Spleen (tissue), 11 donors: ENCODE measurements around the gene KRT7. TPM values are rescaled to one million over a fixed set of nuclear protein-coding genes. Genes with fewer than 3 reads are reported as not detected.

ENCODE experiments used
- DNase-seq: peaks from one replicate; pipeline ENCODE4 v3.0.0-alpha.2; 2020
- H3K27ac ChIP-seq, 8 donors: fragments of 200-600 bp; sonication (generic) in 7 of 8; 1 replicate in 4 of 8; 2 replicates in 4 of 8; pipeline versions ENCODE4 v1.5.0 to v1.8.0; 2016 to 2021; ENCODE audit warnings: inconsistent platforms in 4 of 8, mild to moderate bottlenecking in 4 of 8, moderate library complexity in 1 of 8
- H3K27me3 ChIP-seq, 7 donors: fragments of 200-600 bp; sonication (generic) in 6 of 7; replicated peaks in 1 of 7; 1 replicate in 4 of 7; 2 replicates in 3 of 7; pipeline versions ENCODE4 v1.5.0 to v1.8.0; 2016 to 2021; ENCODE audit warnings: inconsistent platforms in 3 of 7, mild to moderate bottlenecking in 1 of 7
- H3K36me3 ChIP-seq, 6 donors: fragments of 200-600 bp; sonication (generic) in 5 of 6; 1 replicate in 4 of 6; 2 replicates in 2 of 6; pipeline versions ENCODE4 v1.5.0 to v1.8.0; 2016 to 2021; ENCODE audit warnings: inconsistent platforms in 2 of 6
- H3K4me1 ChIP-seq, 6 donors: fragments of 200-600 bp; sonication (generic) in 5 of 6; 1 replicate in 3 of 6; 2 replicates in 3 of 6; pipeline versions ENCODE4 v1.5.0 to v1.8.0; 2016 to 2021; ENCODE audit warnings: inconsistent platforms in 3 of 6
- H3K4me3 ChIP-seq, 8 donors: fragments of 200-600 bp; sonication (generic) in 7 of 8; 1 replicate in 4 of 8; 2 replicates in 4 of 8; pipeline versions ENCODE4 v1.5.0 to v1.8.0; 2016 to 2021; ENCODE audit warnings: inconsistent platforms in 4 of 8, mild to moderate bottlenecking in 4 of 8, moderate library complexity in 2 of 8
- H3K9me3 ChIP-seq, 8 donors: fragments of 200-600 bp; sonication (generic) in 7 of 8; 1 replicate in 4 of 8; 2 replicates in 4 of 8; pipeline versions ENCODE4 v1.5.0 to v1.8.0; 2016 to 2021; ENCODE audit warnings: inconsistent platforms in 4 of 8
- CTCF ChIP-seq, 11 experiments: fragments of 200-600 bp in 7 of 11; fragments of 450-650 bp in 4 of 11; sonication (generic) in 4 of 11; IDR thresholded peaks in 8 of 11; conservative IDR thresholded peaks in 3 of 11; 1 replicate in 7 of 11; 2 replicates in 4 of 11; pipeline versions ENCODE4 v1.4.0 to v1.8.0; 2016 to 2021; ENCODE audit warnings: antibody characterized with exemption in 11 of 11, inconsistent platforms in 4 of 11, mild to moderate bottlenecking in 1 of 11
- POLR2A ChIP-seq, 3 donors: fragments of 450-650 bp; IDR thresholded peaks; one replicate each; pipeline ENCODE4 v1.5.1; 2017; ENCODE audit warnings: antibody characterized with exemption in 3 of 3, mild to moderate bottlenecking in 1 of 3
- POLR2AphosphoS5 ChIP-seq, 3 donors: sonication (generic); formaldehyde crosslinking; IDR thresholded peaks; one replicate each; pipeline ENCODE4 v1.5.1; 2017; ENCODE audit warnings: antibody characterized with exemption in 3 of 3
- WGBS, 5 donors: extraction: QIAGEN DNeasy Blood & Tissue Kit in 3 of 5; methylation state at CpG; one replicate each; pipeline versions ENCODE4 v1.1.5 to v1.1.7; 2013 to 2018; 5-methylcytosine and 5-hydroxymethylcytosine counted together
- intact Hi-C: fragments of 100-400 bp; cut with DNase I; formaldehyde crosslinking; loops from one replicate; pipeline ENCODE4 v1.15.0; 2023; ENCODE audit warnings: low total_unique reads
- polyA plus RNA-seq, 3 donors: library from polyadenylated mRNA; stranded (reverse); fragments of 200-250 nt; gene quantifications; one replicate each; pipeline ENCODE4 v1.2.1, GENCODE V29; 2013
- total RNA-seq, 7 donors: library from RNA; depleted of rRNA in 3 of 7; stranded (reverse); fragments of >200 nt in 3 of 7; fragmentation: NEBNext Ultra II Directional in 4 of 7; extraction: Animal tissue kit (Norgen Biotek cat#: 25700) in 4 of 7; gene quantifications; one replicate each; pipeline versions ENCODE4 v1.1.0 to v1.2.1, GENCODE V29; 2016 to 2021
- donor health status: healthy with polysubstance abuse.
- donor health status: DM: no; HTN: no; CAD: no; lungs with moderate emphysema.
- donor health status: DM: no; HTN: no; CAD: no.
- donor health status: Bipolar disorder and iron deficiency.
- donor health status: healthy.
- donor health status: DM: no; HTN: no; CAD: no.
- donor health status: DM: yes; HTN: yes; CAD: no.

KRT7 gene
- total and polyA plus RNA-seq, 10 donors, result 0.73 to 1.9 (median 1.2) TPM; not detected in 3

- Histone ChIP-seq H3K27me3 (peaks cover 0 to 36% (median 0%) of the 10 kb centered on the region in 7 donors), H3K27ac (peak overlapping the region in 1 of 8 donors; percentile 15), H3K4me3 (no peak overlapping the region), H3K4me1 (peaks cover 0 to 31% (median 13%) of the 10 kb centered on the region in 6 donors), H3K9me3 (no peaks in the 10 kb centered on the region), H3K36me3 (no peaks in the 10 kb centered on the region)
- intact Hi-C loops, result no loop called here
- no peak for TF ChIP-seq POLR2A (IDR thresholded peaks at IDR 0.05)
- no peak for TF ChIP-seq POLR2AphosphoS5 (IDR thresholded peaks at IDR 0.05)
- no peak for TF ChIP-seq CTCF (IDR thresholded peaks at IDR 0.05 in 8 of 11, conservative IDR thresholded peaks at IDR 0.05 in 3 of 11)
- peak; percentile 15 for DNase-seq
- 72 to 85% (median 76%) methylated on average over 8 to 10 of the region's 10 CpGs for WGBS, 5 donors
These were observed 22.0 kb upstream of the KRT7 start for GRCh38 chr12:52210925-52211650.

GRCh38 chr12:52211716-52212585 lies 21.1 kb upstream of the KRT7 start:
- intact Hi-C loops, result no loop called here
- DNase-seq, result peak; percentile 47

GRCh38 chr12:52212701-52213563 lies 20.1 kb upstream of the KRT7 start:
- WGBS, 5 donors, result 65 to 81% (median 80%) methylated on average over 12 to 13 of the region's 13 CpGs
- peaks cover 3 to 40% (median 21%) of the 10 kb centered on the region in 6 donors for H3K4me1 ChIP-seq
- no peak for TF ChIP-seq CTCF (IDR thresholded peaks at IDR 0.05 in 8 of 11, conservative IDR thresholded peaks at IDR 0.05 in 3 of 11)
- TF ChIP-seq POLR2A (IDR thresholded peaks at IDR 0.05), result no peak
- no peak for TF ChIP-seq POLR2AphosphoS5 (IDR thresholded peaks at IDR 0.05)
- H3K4me3 ChIP-seq, result no peak overlapping the region
- H3K27me3 ChIP-seq, result peaks cover 0 to 40% (median 0%) of the 10 kb centered on the region in 7 donors
- DNase-seq, result peak; percentile 45
- H3K9me3 ChIP-seq, result no peaks in the 10 kb centered on the region
- H3K27ac ChIP-seq, result no peak overlapping the region
- intact Hi-C loops, result no loop called here
- no peaks in the 10 kb centered on the region for H3K36me3 ChIP-seq

More at GRCh38 chr12:52211716-52212585, 21.1 kb upstream of the KRT7 start:
- Histone ChIP-seq H3K4me1 (peaks cover 0 to 40% (median 17%) of the 10 kb centered on the region in 6 donors), H3K9me3 (no peaks in the 10 kb centered on the region), H3K27me3 (peaks cover 0 to 40% (median 0%) of the 10 kb centered on the region in 7 donors), H3K4me3 (no peak overlapping the region), H3K36me3 (no peaks in the 10 kb centered on the region), H3K27ac (no peak overlapping the region)
- 78 to 91% (median 88%) methylated on average over 8 to 13 of the region's 13 CpGs for WGBS, 5 donors
- TF ChIP-seq POLR2A (IDR thresholded peaks at IDR 0.05), result no peak
- TF ChIP-seq POLR2AphosphoS5 (IDR thresholded peaks at IDR 0.05), result no peak
- TF ChIP-seq CTCF (IDR thresholded peaks at IDR 0.05 in 8 of 11, conservative IDR thresholded peaks at IDR 0.05 in 3 of 11), result no peak
